NCI-H1436 (cell line): ENCODE results near the gene TMEM214.
"Not testable (repeated sequence)": the region's sequence is repeated elsewhere in the genome, so short reads cannot be mapped to it uniquely, and the experiment has no call there.

Source experiments
- DNase-seq: peaks from one replicate; lab custom pipeline; 2025; lab: John Stamatoyannopoulos, UW

The TMEM214 gene

GRCh38 chr2:27070653-27071276 is 38.0 kb downstream of the TMEM214 start:
- no peak for DNase-seq

- peak; percentile 83 for DNase-seq
These were observed 38.7 kb downstream of the TMEM214 start, which contains the start of gene OST4 for GRCh38 chr2:27071277-27071989. Gene OST4 (minus strand): TSS chr2:27071654.

- DNase-seq = no peak
These were observed 39.4 kb downstream of the TMEM214 start for GRCh38 chr2:27071990-27072830.

GRCh38 chr2:27072920-27073319 is 40.2 kb downstream of the TMEM214 start:
- no peak for DNase-seq

GRCh38 chr2:27073782-27074181 is 41.0 kb downstream of the TMEM214 start:
- no peak for DNase-seq

- no peak for DNase-seq
These were observed 42.2 kb downstream of the TMEM214 start for GRCh38 chr2:27074738-27075565.

GRCh38 chr2:27075566-27075871 is 42.8 kb downstream of the TMEM214 start:
- not testable (repeated sequence) for DNase-seq

GRCh38 chr2:27076323-27076722 is 43.6 kb downstream of the TMEM214 start:
- no peak for DNase-seq

GRCh38 chr2:27077231-27077630 is 44.5 kb downstream of the TMEM214 start:
- DNase-seq = no peak

- no peak for DNase-seq
These were observed 45.8 kb downstream of the TMEM214 start, which contains the start of gene EMILIN1 for GRCh38 chr2:27078267-27079194. Gene EMILIN1 (plus strand): TSS chr2:27078615. CDS start chr2:27079066, 451 bp downstream.

- DNase-seq = no peak
These were observed 46.7 kb downstream of the TMEM214 start for GRCh38 chr2:27079233-27080139.

GRCh38 chr2:27080140-27080469 is 47.3 kb downstream of the TMEM214 start:
- DNase-seq = no peak

- no peak for DNase-seq
These were observed 47.8 kb downstream of the TMEM214 start for GRCh38 chr2:27080603-27080936.

- no peak for DNase-seq
These were observed 49.4 kb downstream of the TMEM214 start for GRCh38 chr2:27081984-27082772.

- DNase-seq = no peak
These were observed 50.1 kb downstream of the TMEM214 start for GRCh38 chr2:27082773-27083409.

- no peak for DNase-seq
These were observed 50.9 kb downstream of the TMEM214 start for GRCh38 chr2:27083410-27084296.

- DNase-seq = no peak
These were observed 51.7 kb downstream of the TMEM214 start for GRCh38 chr2:27084297-27085061.
